ENCODE data around the gene LCE2B.

GRCh38 chr1:152657677-152658076 is 28.2 kb upstream of the LCE2B start:
- TF ChIP-seq CTCF (IDR thresholded peaks at IDR 0.05; ENCODE audit: poor library complexity) (no peak), EZH2 (IDR thresholded peaks at IDR 0.05; ENCODE audit: borderline replicate concordance) (no peak)
